Inferior parietal cortex (tissue), 1 donor: ENCODE results near the gene CYP4F2.
"Not testable (repeated sequence)": the region's sequence is repeated elsewhere in the genome, so short reads cannot be mapped to it uniquely, and the experiment has no call there.

Experiments used
- DNase-seq: peaks from one replicate; pipeline ENCODE4 v3.0.0-alpha.2; 2016; ENCODE audit errors: extremely low spot score

The CYP4F2 gene

DNA sequence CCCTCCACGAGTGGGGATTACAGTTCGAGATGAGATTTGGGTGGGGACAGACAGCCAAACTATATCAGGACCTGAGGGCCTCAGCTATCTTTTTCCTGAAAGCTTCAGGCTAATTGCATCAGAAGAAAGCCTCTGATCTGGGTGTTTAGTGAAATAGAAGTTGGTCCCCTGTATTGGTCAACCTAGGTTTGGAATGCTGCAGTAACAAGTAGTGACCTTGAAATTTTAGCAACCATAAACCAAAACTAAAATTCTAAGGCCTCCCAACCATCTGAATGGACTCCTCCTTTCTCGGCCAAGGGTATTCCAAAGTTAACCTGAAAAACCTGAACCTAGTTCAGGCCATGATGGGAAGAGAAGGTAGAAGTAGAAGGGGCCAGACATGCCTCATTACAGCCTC lies 47.5 kb downstream of the CYP4F2 start:
- no peak for DNase-seq

DNA sequence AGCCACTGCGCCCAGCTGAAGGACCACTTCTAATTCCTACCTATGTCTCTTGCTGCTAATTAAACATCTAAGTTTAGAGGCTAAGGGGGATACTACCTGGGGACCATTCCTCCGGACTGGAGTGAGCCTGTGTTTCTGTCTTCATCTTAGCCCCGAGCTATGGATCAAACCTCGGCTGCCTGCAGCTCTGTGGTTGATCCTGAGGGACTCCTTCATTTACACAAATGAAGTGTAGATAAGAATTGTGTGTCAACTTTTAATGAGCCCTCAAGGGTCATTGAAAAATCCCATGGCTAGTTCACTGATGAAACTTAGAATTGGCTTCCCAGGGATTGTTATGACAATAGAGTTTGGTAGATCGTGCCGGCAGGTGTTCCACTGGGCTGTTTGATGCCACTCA lies 51.0 kb downstream of the CYP4F2 start:
- no peak for DNase-seq

DNA sequence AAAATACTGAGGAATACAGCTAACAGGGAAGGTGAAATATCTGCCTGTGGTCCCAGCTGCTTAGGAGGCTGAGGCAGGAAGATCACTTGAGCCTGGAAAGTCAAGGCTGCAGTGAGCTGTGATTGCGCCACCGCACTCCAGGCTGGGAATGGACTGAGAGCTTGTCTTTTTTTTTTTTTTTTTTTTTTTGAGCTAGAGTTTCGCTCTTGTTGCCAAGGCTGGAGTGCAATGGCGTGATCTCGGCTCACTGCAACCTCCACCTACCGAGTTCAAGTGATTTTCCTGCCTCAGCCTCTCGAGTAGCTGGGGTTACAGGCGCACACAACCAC lies 54.0 kb downstream of the CYP4F2 start:
- not testable (repeated sequence) for DNase-seq

DNA sequence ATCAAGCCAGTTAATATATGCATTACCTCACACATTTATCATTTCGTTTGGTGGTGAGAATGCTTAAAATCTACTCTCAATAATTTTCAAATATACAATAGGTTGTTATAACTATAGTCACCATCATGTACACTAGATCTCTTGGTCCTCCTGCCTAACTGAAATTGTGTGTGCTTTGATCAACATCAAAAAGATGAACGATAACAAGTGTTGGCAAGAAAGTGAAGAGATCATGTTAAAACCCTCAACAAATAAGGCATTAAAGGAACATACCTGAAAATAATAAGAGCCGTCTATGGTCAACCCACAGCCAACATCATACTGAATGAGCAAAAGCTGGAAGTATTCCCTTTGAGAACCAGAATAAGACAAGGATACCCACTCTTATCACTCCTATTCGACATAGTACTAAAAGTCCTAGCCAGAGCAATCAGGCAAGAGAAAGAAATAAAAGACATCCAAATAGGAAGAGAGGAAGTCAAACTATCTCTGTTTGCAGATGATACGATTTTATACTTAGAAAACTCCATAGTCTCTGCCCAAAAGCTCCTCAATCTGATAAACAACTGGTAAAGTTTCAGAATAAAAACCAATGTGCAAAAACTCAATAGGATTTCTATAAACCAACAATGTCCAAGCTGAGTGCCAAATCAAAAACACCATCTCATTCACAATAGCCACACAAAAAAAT lies 54.5 kb downstream of the CYP4F2 start:
- no peak for DNase-seq

DNA sequence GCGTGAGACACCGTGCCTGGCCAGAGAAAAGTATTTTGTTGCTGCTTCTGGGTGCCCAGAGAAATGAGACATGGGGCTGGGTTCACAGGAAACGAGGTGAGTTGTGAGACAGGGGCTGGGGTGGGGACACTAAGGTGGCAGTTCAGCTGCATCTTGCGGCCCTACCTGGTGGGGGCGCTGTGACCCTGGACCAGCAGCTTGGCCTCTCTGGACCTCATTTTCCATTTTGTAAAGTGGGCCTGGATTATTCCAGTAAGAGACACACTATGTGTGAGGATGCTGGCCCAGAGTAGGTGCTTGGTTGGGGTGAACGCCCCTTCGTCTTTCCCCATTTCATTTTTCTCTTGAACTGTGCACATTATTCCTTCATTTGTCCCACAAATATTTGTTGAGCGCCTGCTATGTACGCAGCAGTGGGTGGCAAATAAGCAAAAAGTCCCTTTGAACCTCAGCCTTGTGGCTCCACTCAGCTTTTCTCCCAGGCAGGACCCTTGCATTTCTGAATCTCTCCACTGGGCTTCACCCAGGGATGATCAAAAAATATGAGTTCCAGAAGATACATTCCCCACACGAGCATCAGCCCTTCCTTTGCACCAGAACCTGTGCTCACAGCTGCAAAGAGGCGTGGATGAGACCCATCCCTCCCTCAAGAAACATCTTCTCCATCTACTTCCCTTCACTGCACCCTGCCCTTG lies 55.9 kb downstream of the CYP4F2 start:
- no peak for DNase-seq

DNA sequence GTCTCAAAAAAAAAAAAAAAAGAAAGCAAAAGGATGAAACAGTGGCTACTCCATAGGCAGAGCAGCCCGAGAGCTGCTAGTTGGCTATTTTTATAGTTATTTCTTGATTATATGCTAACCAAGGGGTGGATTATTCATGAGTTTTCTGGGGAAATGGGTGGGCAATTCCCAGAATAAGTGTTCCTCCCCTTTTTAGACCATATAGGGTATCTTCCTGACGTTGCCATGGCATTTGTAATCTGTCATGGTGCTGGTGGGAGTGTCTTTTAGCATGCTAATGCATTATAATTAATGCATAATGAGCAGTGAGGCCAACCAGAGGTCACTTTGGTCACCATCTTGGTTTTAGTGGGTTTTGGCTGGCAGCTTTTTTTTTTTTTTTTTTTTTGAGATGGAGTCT lies 57.0 kb downstream of the CYP4F2 start:
- DNase-seq: no peak

DNA sequence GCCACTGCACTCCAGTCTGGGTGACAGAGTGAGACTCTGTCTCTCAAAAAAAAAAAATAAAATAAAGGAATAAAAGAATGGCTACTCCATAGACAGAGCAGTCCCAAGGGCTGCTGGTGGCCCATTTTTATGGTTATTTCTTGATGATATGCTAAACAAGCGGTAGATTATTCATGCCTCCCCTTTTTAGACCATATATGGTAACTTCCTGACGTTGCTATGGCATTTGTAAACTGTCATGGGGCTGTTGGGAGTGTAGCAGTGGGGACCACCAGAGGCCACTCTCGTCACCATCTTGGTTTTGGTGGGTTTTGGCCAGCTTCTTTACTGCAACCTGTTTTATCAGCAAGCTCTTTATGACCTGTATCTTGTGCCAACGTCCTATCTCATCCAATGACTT lies 58.0 kb downstream of the CYP4F2 start:
- not testable (repeated sequence) for DNase-seq

DNA sequence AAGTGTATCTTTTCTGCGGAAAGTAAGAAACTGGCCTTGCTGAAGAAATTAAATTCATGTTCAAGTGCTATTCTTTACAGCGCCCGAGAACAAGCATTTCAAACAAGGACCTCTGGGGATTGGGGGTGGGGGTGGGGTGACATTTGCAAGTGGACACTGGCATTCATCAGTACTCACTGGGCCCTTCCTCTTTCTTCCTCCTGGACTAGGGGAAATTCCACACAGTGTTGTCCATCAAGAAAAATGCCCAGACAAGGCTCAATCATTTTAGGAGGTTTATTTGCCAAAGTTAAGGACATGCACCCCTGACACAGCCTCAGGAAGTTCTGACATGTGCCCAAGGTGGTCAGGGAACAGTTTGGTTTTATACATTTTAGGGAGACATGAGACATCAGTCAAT lies 59.5 kb downstream of the CYP4F2 start:
- DNase-seq: no peak

DNA sequence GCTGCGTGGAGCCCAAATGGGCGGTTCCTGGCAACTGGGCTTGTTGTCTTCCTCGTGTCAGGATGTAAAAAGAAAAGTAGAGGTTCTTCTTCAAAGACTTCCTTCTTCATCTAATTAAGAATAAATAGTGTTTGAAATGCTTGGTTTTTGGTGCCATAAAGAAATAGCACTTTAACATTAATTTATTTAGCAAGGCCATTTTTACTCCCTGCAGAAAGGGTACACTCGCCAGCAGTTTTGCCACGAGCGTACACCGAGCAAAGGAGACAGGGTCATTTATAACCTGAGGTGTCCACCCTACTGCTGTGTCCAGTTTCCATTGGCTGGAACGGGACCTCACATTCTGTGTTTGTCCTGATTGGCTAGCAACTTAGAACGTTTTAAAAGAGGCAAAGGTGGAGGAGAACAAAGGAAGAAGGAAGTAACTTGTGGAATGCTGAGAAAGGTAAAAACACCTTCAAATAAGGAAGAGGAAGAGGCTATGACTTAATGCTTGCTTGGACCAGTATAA lies 60.6 kb downstream of the CYP4F2 start:
- DNase-seq: no peak

DNA sequence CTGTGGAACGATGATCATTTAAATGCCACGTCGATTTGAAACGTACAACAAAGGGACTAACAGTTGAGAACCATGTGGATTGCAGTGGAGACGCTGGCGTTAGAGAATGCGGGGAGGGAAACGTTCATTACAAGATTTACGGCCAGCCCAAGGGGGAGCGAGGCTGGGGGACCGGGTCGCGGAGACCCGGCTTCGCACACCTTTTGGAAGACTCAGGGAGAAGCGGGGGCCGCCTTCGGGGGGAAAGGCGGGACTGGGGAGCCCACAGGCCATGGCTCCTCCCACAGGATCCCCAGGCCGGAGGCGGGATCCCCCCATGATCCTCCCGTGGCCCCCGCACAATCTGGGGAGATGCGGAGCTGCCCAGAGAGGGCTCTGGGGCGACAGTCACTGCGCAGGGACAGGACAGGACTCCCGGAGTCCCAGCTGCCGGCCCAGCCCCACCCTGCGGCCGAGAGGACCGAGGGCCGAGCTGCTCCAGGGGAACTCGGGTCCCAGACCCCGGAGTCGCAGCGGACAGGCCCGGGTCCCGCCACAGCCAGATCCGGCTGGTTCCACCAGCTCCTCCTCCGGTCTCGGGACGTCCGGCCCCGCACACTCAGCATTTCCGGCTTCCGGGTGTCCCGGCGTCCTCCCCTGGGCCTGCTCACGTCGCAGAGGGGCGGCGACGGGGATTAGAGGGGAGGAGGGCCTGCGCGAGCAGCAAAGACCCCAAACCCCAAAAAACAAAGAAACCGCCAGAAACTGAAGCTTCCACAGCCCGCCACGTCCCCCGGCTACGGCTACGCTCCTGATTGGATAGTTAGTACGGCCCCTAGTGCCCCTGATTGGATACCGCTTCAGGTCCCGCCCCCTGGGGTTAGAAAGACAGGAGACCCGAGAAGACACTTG lies 61.3 kb downstream of the CYP4F2 start:
- peak; percentile 97 for DNase-seq

DNA sequence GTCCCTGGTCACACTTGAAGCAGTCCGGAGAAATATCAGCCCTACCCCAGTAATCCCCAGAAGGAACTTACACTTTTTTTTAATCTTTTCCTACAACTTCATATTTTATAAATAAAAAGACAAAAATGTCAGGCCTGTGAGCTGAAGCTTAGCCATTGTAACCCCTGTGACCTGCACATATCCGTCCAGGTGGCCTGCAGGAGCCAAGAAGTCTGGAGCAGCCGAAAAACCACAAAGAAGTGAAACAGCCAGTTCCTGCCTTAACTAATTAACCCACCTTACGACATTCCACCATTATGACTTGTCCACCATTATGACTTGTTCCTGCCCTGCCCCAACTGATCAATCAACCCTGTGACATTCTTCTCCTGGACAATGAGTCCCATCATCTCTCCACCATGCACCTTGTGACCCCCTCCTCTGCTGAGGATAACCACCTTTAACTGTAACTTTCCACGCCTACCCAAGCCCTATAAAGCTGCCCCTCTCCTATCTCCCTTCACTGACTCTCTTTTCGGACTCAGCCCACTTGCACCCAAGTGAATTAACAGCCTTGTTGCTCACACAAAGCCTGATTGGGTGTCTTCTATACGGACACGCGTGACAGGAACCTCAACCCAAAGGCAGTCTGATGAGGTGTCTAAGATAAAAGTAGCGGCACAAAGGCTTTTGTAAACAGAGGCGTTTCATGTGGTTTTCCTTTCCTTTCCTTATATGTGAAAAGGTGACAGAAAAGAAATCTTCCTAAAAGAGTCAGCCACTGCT lies 62.1 kb downstream of the CYP4F2 start:
- DNase-seq: not testable (repeated sequence)

DNA sequence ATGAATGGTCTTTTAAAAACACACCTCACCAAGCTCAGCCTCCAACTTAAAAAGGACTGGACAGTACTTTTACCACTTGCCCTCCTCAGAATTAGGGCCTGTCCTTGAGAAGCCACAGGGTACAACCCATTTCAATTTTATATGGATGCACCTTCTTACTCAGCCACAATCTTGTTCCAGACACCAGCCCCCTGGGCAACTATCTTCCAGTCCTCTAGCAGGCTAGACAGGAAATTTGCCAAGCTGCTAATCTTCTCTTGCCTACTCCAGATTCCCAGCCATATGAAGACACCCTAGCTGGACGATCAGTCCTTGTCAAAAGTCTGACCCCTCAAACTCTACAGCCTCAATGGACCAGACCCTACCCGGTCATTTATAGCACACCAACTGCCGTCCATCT lies 63.6 kb downstream of the CYP4F2 start:
- DNase-seq: not testable (repeated sequence)

DNA sequence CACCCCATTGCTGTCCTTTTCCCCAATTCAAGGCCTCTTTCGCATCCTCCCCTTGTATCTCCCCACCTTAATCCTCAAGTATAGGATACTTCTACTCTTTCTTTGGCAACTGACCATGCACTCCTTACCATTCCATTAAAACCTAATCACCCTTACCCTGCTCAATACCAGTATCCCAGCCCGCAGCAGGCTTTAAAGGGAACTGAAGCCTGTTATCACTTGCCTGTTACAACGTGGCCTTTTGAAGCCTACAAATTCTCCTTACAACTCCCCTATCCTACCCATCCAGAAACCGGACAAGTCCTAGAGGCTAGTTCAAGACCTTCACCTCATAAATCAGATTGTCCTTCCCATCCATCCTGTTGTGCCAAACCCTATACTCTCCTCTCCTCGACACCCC lies 66.2 kb downstream of the CYP4F2 start:
- DNase-seq: no peak

DNA sequence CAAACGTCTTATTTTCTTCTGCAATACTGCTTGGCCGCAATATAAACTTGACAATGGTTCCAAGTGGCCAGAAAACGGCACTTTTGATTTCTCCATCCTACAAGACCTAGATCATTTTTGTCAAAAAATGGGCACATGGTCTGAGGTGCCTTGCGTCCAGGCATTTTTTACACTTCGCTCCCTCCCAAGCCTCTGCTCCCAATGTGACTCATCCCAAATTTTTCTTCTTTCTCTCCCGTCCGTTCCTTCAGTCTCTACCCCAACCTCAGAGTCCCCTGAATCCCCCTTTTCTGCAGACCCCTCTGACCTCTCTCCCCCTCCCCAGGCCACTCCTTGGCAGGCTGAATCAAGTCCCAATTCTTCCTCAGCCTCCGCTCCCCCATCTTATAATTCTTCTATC lies 68.1 kb downstream of the CYP4F2 start:
- no peak for DNase-seq

DNA sequence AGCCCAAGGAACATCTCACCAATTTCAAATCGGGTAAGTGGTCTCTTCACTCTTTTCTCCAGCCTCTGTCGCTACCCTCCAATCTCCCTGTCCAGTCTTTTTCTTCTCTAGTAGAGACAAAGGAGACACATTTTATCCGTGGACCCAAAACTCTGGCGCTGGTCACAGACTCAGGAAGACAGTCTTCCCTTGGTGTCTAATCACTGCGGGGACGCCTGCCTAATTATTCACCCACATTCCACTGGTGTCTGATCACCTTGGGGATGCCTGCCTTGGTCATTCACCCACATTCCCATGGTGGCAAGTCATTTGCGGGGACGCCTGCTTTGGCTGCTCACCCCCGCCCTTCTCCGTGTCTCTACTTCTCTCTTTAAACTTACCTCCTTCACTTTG lies 68.6 kb downstream of the CYP4F2 start:
- DNase-seq: no peak

DNA sequence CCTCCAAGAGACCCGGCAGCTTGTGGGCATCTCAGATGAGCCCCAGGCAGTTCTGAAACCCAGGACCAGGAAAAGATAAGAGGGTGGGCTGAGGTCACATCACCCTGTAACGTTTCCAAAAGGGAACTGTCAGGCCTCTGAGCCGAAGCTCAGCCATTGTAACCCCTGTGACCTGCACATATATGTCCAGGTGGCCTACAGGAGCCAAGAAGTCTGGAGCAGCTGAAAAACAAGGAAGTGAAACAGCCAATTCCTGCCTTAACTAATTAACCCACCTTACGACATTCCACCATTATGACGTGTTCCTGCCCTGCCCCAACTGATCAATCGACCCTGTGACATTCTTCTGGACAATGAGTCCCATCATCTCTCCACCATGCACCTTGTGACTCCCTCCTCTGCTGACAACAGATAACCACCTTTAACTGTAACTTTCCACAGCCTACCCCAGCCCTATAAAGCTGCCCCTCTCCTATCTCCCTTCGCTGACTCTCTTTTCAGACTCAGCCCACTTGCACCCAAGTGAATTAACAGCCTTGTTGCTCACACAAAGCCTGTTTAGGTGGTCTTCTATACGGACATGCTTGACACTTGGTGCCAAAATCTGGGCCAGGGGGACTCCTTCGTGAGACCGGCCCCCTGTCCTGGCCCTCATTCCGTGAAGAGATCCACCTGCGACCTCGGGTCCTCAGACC lies 69.1 kb downstream of the CYP4F2 start:
- not testable (repeated sequence) for DNase-seq

DNA sequence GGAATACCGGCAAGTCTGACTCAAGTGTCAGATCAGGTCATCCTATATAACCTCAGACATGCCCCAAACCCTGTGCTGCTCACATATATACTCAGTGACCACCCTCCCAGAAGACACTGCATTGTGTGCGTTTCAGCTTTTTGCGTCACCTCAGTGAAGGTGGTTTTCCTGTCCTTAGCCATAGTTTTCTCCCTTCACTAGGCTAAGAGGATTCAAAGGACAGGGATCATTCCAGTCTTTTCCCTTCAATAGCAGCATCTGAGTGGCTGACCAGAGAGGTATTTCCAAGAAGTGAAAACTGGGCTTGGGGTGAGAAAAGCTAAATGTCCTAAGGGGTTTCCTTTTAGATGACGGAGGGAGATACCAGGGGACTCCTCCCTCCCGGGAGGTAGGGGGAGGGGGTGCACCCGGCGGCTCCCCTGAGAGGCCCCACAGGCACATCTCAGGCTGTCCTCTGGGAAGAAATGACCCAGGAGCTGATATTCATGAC lies 69.7 kb downstream of the CYP4F2 start:
- DNase-seq: no peak
